Activated naive CD4-positive, alpha-beta T cell treated with anti-CD3 and anti-CD28 coated beads, Interleukin-2, amount 50 U/mL, for 24 hours (primary cell): ENCODE data around the gene CCDC13.

ENCODE experiments used
- H3K27ac Mint-ChIP-seq: one replicate; pipeline ENCODE4 v1.8.0; 2021; ENCODE audit warnings: mild to moderate bottlenecking, mixed read lengths
- H3K27me3 Mint-ChIP-seq: one replicate; pipeline ENCODE4 v1.8.0; 2021; ENCODE audit warnings: mixed read lengths
- H3K36me3 Mint-ChIP-seq: one replicate; pipeline ENCODE4 v1.8.0; 2021; ENCODE audit warnings: mixed read lengths
- H3K4me1 Mint-ChIP-seq: one replicate; pipeline ENCODE4 v1.8.0; 2021; ENCODE audit warnings: mixed read lengths
- H3K4me3 Mint-ChIP-seq: one replicate; pipeline ENCODE4 v1.8.0; 2021; ENCODE audit warnings: mild to moderate bottlenecking, mixed read lengths
- H3K9me3 Mint-ChIP-seq: one replicate; pipeline ENCODE4 v1.8.0; 2021; ENCODE audit warnings: mixed read lengths

Gene CCDC13

DNA sequence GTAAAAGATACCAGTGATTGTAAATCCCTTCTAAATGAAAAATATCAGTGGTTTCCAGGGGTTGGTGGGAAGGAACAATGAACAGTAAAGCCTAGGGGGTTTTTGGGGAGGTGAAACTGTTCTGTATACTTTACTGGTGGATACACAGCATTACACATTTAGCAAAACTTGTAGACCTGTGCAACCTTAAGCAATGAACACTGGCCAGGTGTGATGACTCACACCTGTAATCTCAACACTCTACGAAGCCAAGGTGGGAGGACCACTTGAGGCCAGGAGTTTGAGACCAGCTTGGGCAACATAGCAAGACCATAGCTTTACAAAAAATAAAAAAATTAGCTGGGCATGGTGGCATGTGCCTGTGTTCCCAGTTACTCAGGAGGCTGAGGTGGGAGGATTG lies 1.8 kb downstream of the CCDC13 start:
- H3K4me1 Mint-ChIP-seq, result peaks cover 14% of the 10 kb centered on the region

DNA sequence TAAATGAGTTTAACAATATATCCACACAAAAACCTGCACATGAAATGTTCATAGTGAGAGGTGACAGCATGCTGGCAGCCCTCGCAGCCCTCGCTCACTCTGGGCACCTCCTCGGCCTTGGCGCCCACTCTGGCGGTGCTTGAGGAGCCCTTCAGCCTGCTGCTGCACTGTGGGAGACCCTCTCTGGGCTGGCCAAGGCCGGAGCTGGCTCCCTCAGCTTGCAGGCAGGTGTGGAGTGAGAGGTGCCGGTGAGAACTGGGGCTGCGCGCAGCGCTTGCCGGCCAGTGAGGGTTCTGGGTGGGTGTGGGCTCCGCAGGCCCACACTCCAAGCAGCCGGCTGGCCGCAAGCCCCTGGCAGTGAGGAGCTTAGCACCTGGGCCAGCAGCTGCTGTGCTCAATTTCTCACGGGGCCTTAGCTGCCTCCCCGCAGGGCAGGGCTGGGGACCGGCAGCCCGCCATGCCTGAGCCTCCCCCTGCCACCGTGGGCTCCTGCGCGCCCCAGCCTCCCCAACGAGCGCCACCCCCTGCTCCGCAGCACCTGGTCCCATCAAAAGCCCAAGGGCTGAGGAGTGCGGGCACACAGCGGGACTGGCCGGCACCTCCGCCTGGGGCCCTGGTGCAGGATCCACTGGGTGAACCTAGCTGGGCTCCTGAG lies 3.4 kb downstream of the CCDC13 start:
- H3K36me3 Mint-ChIP-seq, result no peaks in the 10 kb centered on the region
- no peak overlapping the region for H3K27ac Mint-ChIP-seq
- H3K4me3 Mint-ChIP-seq, result no peak overlapping the region
- H3K9me3 Mint-ChIP-seq, result peaks cover 4% of the 10 kb centered on the region
- H3K4me1 Mint-ChIP-seq, result peaks cover 14% of the 10 kb centered on the region
- no peaks in the 10 kb centered on the region for H3K27me3 Mint-ChIP-seq

More for the DNA sequence above, 1.8 kb downstream of the CCDC13 start:
- no peaks in the 10 kb centered on the region for H3K27me3 Mint-ChIP-seq
- peaks cover 4% of the 10 kb centered on the region for H3K9me3 Mint-ChIP-seq
- H3K27ac Mint-ChIP-seq, result no peak overlapping the region
- H3K36me3 Mint-ChIP-seq, result no peaks in the 10 kb centered on the region
- no peak overlapping the region for H3K4me3 Mint-ChIP-seq

DNA sequence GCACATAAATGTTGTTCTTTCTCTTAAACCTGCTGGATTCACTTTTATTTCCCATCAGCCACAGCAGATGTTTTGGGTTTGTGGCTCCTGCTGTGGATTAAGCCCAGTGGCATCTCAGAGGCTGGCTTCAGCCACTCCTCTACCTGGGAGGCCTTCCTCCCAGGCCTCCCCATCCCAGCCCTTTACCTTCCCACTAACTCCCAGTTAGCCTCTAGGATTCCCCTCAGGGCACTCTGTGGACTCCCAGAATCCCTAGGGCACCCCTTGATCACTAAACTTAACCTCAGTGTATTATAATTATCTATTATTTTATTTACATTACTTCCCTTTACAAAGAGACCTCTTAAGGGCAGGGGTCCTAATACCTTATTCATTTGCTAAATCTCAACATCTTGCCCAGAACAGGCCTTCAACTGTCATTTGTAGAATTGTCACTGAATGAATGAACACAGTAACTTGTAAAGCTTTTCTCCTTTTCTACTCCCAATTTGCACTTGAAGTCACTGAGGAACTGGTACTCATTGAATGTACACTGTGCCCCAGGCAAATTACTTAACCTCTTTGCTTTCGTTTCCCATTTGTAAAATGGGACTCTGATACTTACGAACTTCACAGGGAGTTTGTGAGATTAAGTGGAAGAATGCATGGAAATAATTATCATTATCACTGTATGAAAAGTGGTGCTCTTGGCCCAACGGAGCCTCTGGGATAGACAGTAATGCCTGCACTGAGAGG lies 8.3 kb downstream of the CCDC13 start:
- no peak overlapping the region for H3K4me3 Mint-ChIP-seq
- no peaks in the 10 kb centered on the region for H3K9me3 Mint-ChIP-seq
- H3K27ac Mint-ChIP-seq, result no peak overlapping the region
- H3K27me3 Mint-ChIP-seq, result no peaks in the 10 kb centered on the region
- H3K4me1 Mint-ChIP-seq, result no peaks in the 10 kb centered on the region
- no peaks in the 10 kb centered on the region for H3K36me3 Mint-ChIP-seq

- Mint-ChIP-seq H3K4me3 (no peak overlapping the region), H3K4me1 (no peaks in the 10 kb centered on the region), H3K27ac (no peak overlapping the region), H3K36me3 (no peaks in the 10 kb centered on the region), H3K27me3 (no peaks in the 10 kb centered on the region), H3K9me3 (no peaks in the 10 kb centered on the region)
Observed at GRCh38 chr3:42764115-42764514, 8.9 kb downstream of the CCDC13 start.

DNA sequence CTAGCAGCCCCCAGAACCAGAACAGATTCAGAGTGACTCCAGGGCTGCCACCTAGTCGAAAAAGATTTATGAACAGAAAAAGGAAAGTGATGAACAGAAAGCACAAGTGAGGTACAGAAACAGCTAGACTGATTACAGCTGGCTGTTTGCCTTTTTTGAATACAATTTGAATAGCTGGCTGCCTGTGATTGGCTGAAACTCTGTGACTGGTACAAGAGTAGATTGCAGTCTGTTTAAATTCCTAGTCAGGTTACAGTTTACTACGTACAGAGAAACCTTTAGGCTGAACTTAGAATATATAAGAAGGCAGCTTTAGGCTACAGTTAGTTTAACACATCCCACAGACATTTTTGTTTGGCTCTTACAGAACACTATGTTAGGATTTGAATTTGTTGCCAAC lies 10.0 kb downstream of the CCDC13 start:
- Mint-ChIP-seq H3K27ac (no peak overlapping the region), H3K4me3 (no peak overlapping the region), H3K27me3 (no peaks in the 10 kb centered on the region), H3K36me3 (no peaks in the 10 kb centered on the region), H3K9me3 (no peaks in the 10 kb centered on the region), H3K4me1 (no peaks in the 10 kb centered on the region)

DNA sequence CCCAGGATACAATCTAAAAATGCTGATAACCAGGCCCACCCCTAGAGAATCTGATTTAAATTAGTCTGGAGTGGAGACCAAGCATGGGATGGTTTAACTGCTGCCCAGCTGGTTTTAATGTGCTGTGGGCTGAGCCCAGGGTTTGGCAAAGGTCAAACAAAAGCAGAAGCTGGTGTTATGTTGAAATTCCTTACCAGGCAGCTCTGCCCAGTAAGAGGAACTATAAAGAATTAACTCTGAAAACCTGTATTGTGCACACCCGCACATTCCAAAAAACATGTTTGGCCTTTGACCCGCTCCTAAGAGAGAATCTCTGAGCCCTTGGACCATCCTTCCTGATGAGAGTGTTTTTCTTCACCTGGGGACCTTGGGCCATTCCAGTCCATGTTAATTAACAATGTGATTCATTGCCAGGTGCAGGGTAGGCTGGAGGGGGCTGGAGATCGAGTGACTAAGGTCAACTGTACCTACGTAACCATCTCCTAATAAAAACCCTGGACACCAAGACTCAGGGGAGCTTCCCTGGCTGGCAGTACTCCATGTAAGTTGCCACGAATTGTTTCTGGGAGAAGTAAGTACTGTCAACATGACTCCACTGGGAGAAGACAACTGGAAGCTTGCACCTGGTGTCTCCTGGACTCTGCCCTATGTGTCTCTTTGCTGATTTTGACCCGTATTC lies 10.9 kb downstream of the CCDC13 start:
- H3K4me3 Mint-ChIP-seq, result no peak overlapping the region
- no peaks in the 10 kb centered on the region for H3K4me1 Mint-ChIP-seq
- H3K27me3 Mint-ChIP-seq, result no peaks in the 10 kb centered on the region
- H3K27ac Mint-ChIP-seq, result no peak overlapping the region
- no peaks in the 10 kb centered on the region for H3K9me3 Mint-ChIP-seq
- H3K36me3 Mint-ChIP-seq, result no peaks in the 10 kb centered on the region

- Mint-ChIP-seq H3K9me3 (no peaks in the 10 kb centered on the region), H3K27me3 (no peaks in the 10 kb centered on the region), H3K4me1 (no peaks in the 10 kb centered on the region), H3K4me3 (no peak overlapping the region), H3K36me3 (no peaks in the 10 kb centered on the region), H3K27ac (no peak overlapping the region)
Observed at GRCh38 chr3:42758126-42758525, 14.9 kb downstream of the CCDC13 start.

- no peaks in the 10 kb centered on the region for H3K9me3 Mint-ChIP-seq
- no peak overlapping the region for H3K4me3 Mint-ChIP-seq
- H3K27ac Mint-ChIP-seq, result no peak overlapping the region
Observed at GRCh38 chr3:42756681-42757213, 16.3 kb downstream of the CCDC13 start.

GRCh38 chr3:42755681-42756578 lies 17.1 kb downstream of the CCDC13 start:
- Mint-ChIP-seq H3K27ac (no peak overlapping the region), H3K36me3 (no peaks in the 10 kb centered on the region), H3K9me3 (no peaks in the 10 kb centered on the region), H3K4me1 (no peaks in the 10 kb centered on the region), H3K27me3 (no peaks in the 10 kb centered on the region), H3K4me3 (no peak overlapping the region)

More at GRCh38 chr3:42756681-42757213, 16.3 kb downstream of the CCDC13 start:
- Mint-ChIP-seq H3K27me3 (no peaks in the 10 kb centered on the region), H3K4me1 (no peaks in the 10 kb centered on the region), H3K36me3 (no peaks in the 10 kb centered on the region)

GRCh38 chr3:42753757-42754156 lies 19.3 kb downstream of the CCDC13 start:
- Mint-ChIP-seq H3K36me3 (no peaks in the 10 kb centered on the region), H3K27ac (no peak overlapping the region), H3K27me3 (no peaks in the 10 kb centered on the region), H3K4me1 (peaks cover 5% of the 10 kb centered on the region), H3K9me3 (no peaks in the 10 kb centered on the region), H3K4me3 (no peak overlapping the region)

- Mint-ChIP-seq H3K4me1 (peaks cover 12% of the 10 kb centered on the region), H3K36me3 (no peaks in the 10 kb centered on the region), H3K4me3 (no peak overlapping the region), H3K9me3 (no peaks in the 10 kb centered on the region), H3K27me3 (no peaks in the 10 kb centered on the region), H3K27ac (no peak overlapping the region)
Observed at GRCh38 chr3:42752961-42753360, 20.1 kb downstream of the CCDC13 start.

GRCh38 chr3:42752441-42752840 lies 20.6 kb downstream of the CCDC13 start:
- H3K36me3 Mint-ChIP-seq, result no peaks in the 10 kb centered on the region
- H3K27me3 Mint-ChIP-seq, result no peaks in the 10 kb centered on the region
- no peak overlapping the region for H3K27ac Mint-ChIP-seq
- H3K4me3 Mint-ChIP-seq, result no peak overlapping the region
- H3K4me1 Mint-ChIP-seq, result peaks cover 17% of the 10 kb centered on the region
- no peaks in the 10 kb centered on the region for H3K9me3 Mint-ChIP-seq

DNA sequence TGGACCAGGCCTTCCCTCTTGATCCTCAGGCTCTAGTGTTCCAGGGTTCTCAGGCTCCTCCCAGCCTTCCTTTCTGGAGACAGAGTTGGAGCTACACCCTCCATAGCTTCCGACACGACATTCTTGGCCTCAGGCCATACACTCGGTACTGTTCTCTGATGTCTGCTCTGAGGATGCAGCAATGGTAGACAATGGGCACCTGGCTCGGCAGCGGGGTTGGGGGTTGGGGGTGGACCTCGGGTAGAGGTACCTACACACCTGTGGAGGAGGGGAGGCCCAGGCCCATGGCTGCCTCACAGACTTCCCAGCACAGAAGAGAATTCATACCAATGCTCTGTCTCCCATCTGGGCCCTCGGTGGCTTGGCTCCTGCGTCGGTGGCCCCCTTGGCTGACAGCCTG lies 21.4 kb downstream of the CCDC13 start:
- Mint-ChIP-seq H3K36me3 (no peaks in the 10 kb centered on the region), H3K27ac (no peak overlapping the region), H3K9me3 (no peaks in the 10 kb centered on the region), H3K27me3 (no peaks in the 10 kb centered on the region), H3K4me3 (no peak overlapping the region), H3K4me1 (peaks cover 24% of the 10 kb centered on the region)

- Mint-ChIP-seq H3K9me3 (no peaks in the 10 kb centered on the region), H3K27me3 (no peaks in the 10 kb centered on the region)
Observed at GRCh38 chr3:42750834-42751233, 22.2 kb downstream of the CCDC13 start.

DNA sequence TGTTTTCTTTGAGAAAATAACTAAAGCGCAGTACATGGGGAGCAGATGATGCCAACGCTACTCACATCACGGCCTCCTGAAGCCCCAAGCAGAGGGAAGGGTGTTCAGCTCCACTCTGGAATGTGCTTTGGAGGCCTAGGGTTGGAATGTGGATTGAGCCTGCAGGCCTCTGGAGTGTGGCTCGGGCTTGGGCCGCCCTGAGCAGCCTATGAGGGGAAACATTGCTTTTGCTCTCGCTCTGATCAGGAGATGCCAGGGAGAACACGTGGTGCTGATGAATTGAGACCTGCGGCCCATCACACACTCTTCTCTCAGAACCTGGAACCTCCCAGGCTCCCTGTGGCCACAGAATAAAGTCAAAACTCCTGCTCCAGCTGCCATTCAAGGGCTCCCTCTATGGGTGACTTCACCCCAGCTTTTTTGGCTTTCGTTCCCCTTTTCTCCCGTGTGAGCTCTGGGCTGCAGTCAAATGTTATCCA lies 23.3 kb downstream of the CCDC13 start:
- Mint-ChIP-seq H3K36me3 (no peaks in the 10 kb centered on the region), H3K27ac (no peak overlapping the region), H3K4me1 (peaks cover 28% of the 10 kb centered on the region), H3K9me3 (no peaks in the 10 kb centered on the region), H3K27me3 (no peaks in the 10 kb centered on the region), H3K4me3 (no peak overlapping the region)

More at GRCh38 chr3:42750834-42751233, 22.2 kb downstream of the CCDC13 start:
- peaks cover 25% of the 10 kb centered on the region for H3K4me1 Mint-ChIP-seq
- H3K36me3 Mint-ChIP-seq, result no peaks in the 10 kb centered on the region
- H3K4me3 Mint-ChIP-seq, result no peak overlapping the region
- H3K27ac Mint-ChIP-seq, result no peak overlapping the region
